HUES64 (cell line): Measurements from ENCODE around the gene MTREX.

Experiments
- H3K27ac ChIP-seq: 2 replicates; pipeline ENCODE4 v1.7.0; 2013; ENCODE audit warnings: low read depth, low read length, inconsistent platforms
- H3K27me3 ChIP-seq: 2 replicates; pipeline ENCODE4 v1.6.1; 2013; ENCODE audit warnings: mild to moderate bottlenecking, low read length; ENCODE audit not compliant: insufficient read depth
- H3K36me3 ChIP-seq: 2 replicates; pipeline ENCODE4 v1.6.1; 2013; ENCODE audit warnings: mild to moderate bottlenecking, low read length; ENCODE audit not compliant: insufficient read depth
- H3K4me1 ChIP-seq: 2 replicates; pipeline ENCODE4 v1.6.1; 2013; ENCODE audit warnings: mild to moderate bottlenecking, low read length, moderate library complexity; ENCODE audit not compliant: insufficient read depth
- H3K4me3 ChIP-seq: 2 replicates; pipeline ENCODE4 v1.5.1; 2013; ENCODE audit warnings: mild to moderate bottlenecking, low read length, moderate library complexity
- H3K9ac ChIP-seq: 2 replicates; pipeline ENCODE4 v1.6.1; 2013; ENCODE audit warnings: mild to moderate bottlenecking, low read depth, low read length
- H3K9me3 ChIP-seq: 2 replicates; pipeline ENCODE4 v1.6.1; 2013; ENCODE audit warnings: low read depth, low read length; ENCODE audit not compliant: insufficient read depth
- WGBS: fragments of 150-250, 120-280 bp; methylation state at CpG from one replicate; pipeline ENCODE4 v1.1.7; 2013; ENCODE audit warnings: missing lambda C conversion rate; 5-methylcytosine and 5-hydroxymethylcytosine counted together

The MTREX gene

GRCh38 chr5:55429613-55430253 lies 121.9 kb downstream of the MTREX start:
- WGBS, result 97% methylated on average over 9 of the region's 9 CpGs
- peaks cover 23% of the 10 kb centered on the region for H3K9me3 ChIP-seq
- H3K36me3 ChIP-seq, result peaks cover 86% of the 10 kb centered on the region

GRCh38 chr5:55432549-55432948 lies 124.8 kb downstream of the MTREX start:
- H3K27me3 ChIP-seq, result no peaks in the 10 kb centered on the region
- H3K9me3 ChIP-seq, result peaks cover 28% of the 10 kb centered on the region
- H3K27ac ChIP-seq, result no peak overlapping the region
- H3K9ac ChIP-seq, result no peak overlapping the region
- 98% methylated on average over 4 of the region's 4 CpGs for WGBS
- H3K4me1 ChIP-seq, result peaks cover 3% of the 10 kb centered on the region; the same call in 1 of the 2 replicates
- no peak overlapping the region for H3K4me3 ChIP-seq
- H3K36me3 ChIP-seq, result peaks cover 75% of the 10 kb centered on the region

More at GRCh38 chr5:55429613-55430253, 121.9 kb downstream of the MTREX start:
- H3K9ac ChIP-seq, result no peak overlapping the region
- H3K27ac ChIP-seq, result no peak overlapping the region
- no peaks in the 10 kb centered on the region for H3K27me3 ChIP-seq
- no peak overlapping the region for H3K4me3 ChIP-seq
- no peaks in the 10 kb centered on the region for H3K4me1 ChIP-seq

- H3K4me3 ChIP-seq, result no peak overlapping the region
Observed at GRCh38 chr5:55437452-55437851, 129.7 kb downstream of the MTREX start.

GRCh38 chr5:55437859-55438206 lies 130.0 kb downstream of the MTREX start:
- H3K27ac ChIP-seq, result peak overlapping the region; percentile 88
- 97% methylated on average over 2 of the region's 2 CpGs for WGBS

More at GRCh38 chr5:55437452-55437851, 129.7 kb downstream of the MTREX start:
- H3K27ac ChIP-seq, result peak overlapping the region; percentile 88
- H3K9ac ChIP-seq, result no peak overlapping the region
- no peaks in the 10 kb centered on the region for H3K27me3 ChIP-seq
- 97% methylated on average over 1 of the region's 1 CpG for WGBS
- peaks cover 7% of the 10 kb centered on the region for H3K9me3 ChIP-seq
- H3K36me3 ChIP-seq, result peaks cover 49% of the 10 kb centered on the region
- H3K4me1 ChIP-seq, result peaks cover 45% of the 10 kb centered on the region

GRCh38 chr5:55438998-55439397 lies 131.2 kb downstream of the MTREX start:
- H3K9me3 ChIP-seq, result peaks cover 5% of the 10 kb centered on the region
- H3K9ac ChIP-seq, result peak overlapping the region; percentile 35; the same call in 1 of the 2 replicates
- peaks cover 40% of the 10 kb centered on the region for H3K36me3 ChIP-seq
- H3K27me3 ChIP-seq, result no peaks in the 10 kb centered on the region
- peaks cover 45% of the 10 kb centered on the region for H3K4me1 ChIP-seq
- H3K27ac ChIP-seq, result peak overlapping the region; percentile 88
- WGBS, result 90% methylated on average over 4 of the region's 4 CpGs
- H3K4me3 ChIP-seq, result no peak overlapping the region

More at GRCh38 chr5:55437859-55438206, 130.0 kb downstream of the MTREX start:
- H3K4me1 ChIP-seq, result peaks cover 45% of the 10 kb centered on the region
- H3K36me3 ChIP-seq, result peaks cover 45% of the 10 kb centered on the region
- no peak overlapping the region for H3K4me3 ChIP-seq
- H3K27me3 ChIP-seq, result no peaks in the 10 kb centered on the region
- H3K9ac ChIP-seq, result peak overlapping the region; percentile 32; the same call in 1 of the 2 replicates
- peaks cover 5% of the 10 kb centered on the region for H3K9me3 ChIP-seq

GRCh38 chr5:55440188-55440646 lies 132.4 kb downstream of the MTREX start:
- no peak overlapping the region for H3K9ac ChIP-seq
- 89% methylated on average over 6 of the region's 6 CpGs for WGBS
- H3K27ac ChIP-seq, result no peak overlapping the region; the same call in 1 of the 2 replicates
- H3K36me3 ChIP-seq, result peaks cover 37% of the 10 kb centered on the region
- H3K4me1 ChIP-seq, result peaks cover 45% of the 10 kb centered on the region
- peaks cover 5% of the 10 kb centered on the region for H3K9me3 ChIP-seq
- no peaks in the 10 kb centered on the region for H3K27me3 ChIP-seq
- no peak overlapping the region for H3K4me3 ChIP-seq

- H3K9ac ChIP-seq, result no peak overlapping the region
- H3K9me3 ChIP-seq, result peaks cover 3% of the 10 kb centered on the region
- 54% methylated on average over 3 of the region's 3 CpGs for WGBS
- no peak overlapping the region; the same call in 1 of the 2 replicates for H3K27ac ChIP-seq
- H3K27me3 ChIP-seq, result no peaks in the 10 kb centered on the region
- peaks cover 45% of the 10 kb centered on the region for H3K4me1 ChIP-seq
- peaks cover 34% of the 10 kb centered on the region for H3K36me3 ChIP-seq
- no peak overlapping the region for H3K4me3 ChIP-seq
Observed at GRCh38 chr5:55441107-55441771, 133.4 kb downstream of the MTREX start.

GRCh38 chr5:55441954-55442353 lies 134.2 kb downstream of the MTREX start:
- Histone ChIP-seq H3K4me3 (no peak overlapping the region), H3K9ac (no peak overlapping the region), H3K36me3 (peaks cover 27% of the 10 kb centered on the region), H3K27ac (no peak overlapping the region), H3K27me3 (no peaks in the 10 kb centered on the region), H3K9me3 (no peaks in the 10 kb centered on the region), H3K4me1 (peaks cover 47% of the 10 kb centered on the region)
- WGBS, result 100% methylated on average over 1 of the region's 1 CpG

GRCh38 chr5:55445791-55446190 lies 138.0 kb downstream of the MTREX start:
- peaks cover 12% of the 10 kb centered on the region for H3K36me3 ChIP-seq
- no peaks in the 10 kb centered on the region for H3K27me3 ChIP-seq
- no peak overlapping the region for H3K9ac ChIP-seq
- no peak overlapping the region for H3K4me3 ChIP-seq
- 97% methylated on average over 3 of the region's 3 CpGs for WGBS
- no peaks in the 10 kb centered on the region for H3K9me3 ChIP-seq
- H3K27ac ChIP-seq, result no peak overlapping the region
- H3K4me1 ChIP-seq, result peaks cover 17% of the 10 kb centered on the region

- Histone ChIP-seq H3K9me3 (no peaks in the 10 kb centered on the region), H3K27me3 (no peaks in the 10 kb centered on the region), H3K9ac (no peak overlapping the region), H3K4me3 (no peak overlapping the region), H3K36me3 (peaks cover 3% of the 10 kb centered on the region; the same call in 1 of the 2 replicates), H3K4me1 (peaks cover 7% of the 10 kb centered on the region; the same call in 1 of the 2 replicates), H3K27ac (no peak overlapping the region)
- 80% methylated on average over 8 of the region's 8 CpGs for WGBS
Observed at GRCh38 chr5:55446640-55447351, 139.0 kb downstream of the MTREX start.
